CD4-positive, alpha-beta T cell treated with Interleukin-2 at 100 ng/mL for 4 hours (primary cell): ENCODE measurements around the gene HLA-DOA.

Experiments
- DNase-seq: peaks from one replicate; pipeline ENCODE4 v3.0.0-alpha.2; 2020; ENCODE audit warnings: low spot score

Gene HLA-DOA

GRCh38 chr6:33015798-33016197 is 6.4 kb upstream of the HLA-DOA start:
- DNase-seq: no peak

- DNase-seq: peak; percentile 86
Measured at GRCh38 chr6:33014841-33015634, 5.6 kb upstream of the HLA-DOA start.

GRCh38 chr6:33013608-33014007 is 4.2 kb upstream of the HLA-DOA start:
- no peak for DNase-seq

GRCh38 chr6:33010356-33010755 is 965 bp upstream of the HLA-DOA start:
- DNase-seq: no peak

GRCh38 chr6:33007831-33008400 is 1.5 kb downstream of the HLA-DOA start:
- DNase-seq: no peak

- DNase-seq: no peak
Measured at GRCh38 chr6:33004940-33005339, 4.5 kb downstream of the HLA-DOA start.

- no peak for DNase-seq
Measured at GRCh38 chr6:33001685-33002084, 7.7 kb downstream of the HLA-DOA start.

- DNase-seq: peak; percentile 33
Measured at GRCh38 chr6:33000055-33000454, 9.3 kb downstream of the HLA-DOA start.

- no peak for DNase-seq
Measured at GRCh38 chr6:32995448-32995847, 13.9 kb downstream of the HLA-DOA start.

- DNase-seq: no peak
Measured at GRCh38 chr6:32993363-32993973, 15.9 kb downstream of the HLA-DOA start.

GRCh38 chr6:32991972-32992371 is 17.4 kb downstream of the HLA-DOA start:
- no peak for DNase-seq

- no peak for DNase-seq
Measured at GRCh38 chr6:32989368-32989767, 20.0 kb downstream of the HLA-DOA start.

- DNase-seq: peak; percentile 90
Measured at GRCh38 chr6:32984622-32985389, 24.6 kb downstream of the HLA-DOA start.

- no peak for DNase-seq
Measured at GRCh38 chr6:32983964-32984621, 25.3 kb downstream of the HLA-DOA start.

- DNase-seq: no peak
Measured at GRCh38 chr6:32983493-32983848, 25.9 kb downstream of the HLA-DOA start.

GRCh38 chr6:32982702-32983492 is 26.5 kb downstream of the HLA-DOA start:
- DNase-seq: no peak

GRCh38 chr6:32982084-32982701 is 27.2 kb downstream of the HLA-DOA start:
- DNase-seq: no peak

- no peak for DNase-seq
Measured at GRCh38 chr6:32980488-32981038, 28.8 kb downstream of the HLA-DOA start.

- DNase-seq: no peak
Measured at GRCh38 chr6:32979720-32980487, 29.5 kb downstream of the HLA-DOA start.

- no peak for DNase-seq
Measured at GRCh38 chr6:32977953-32978324, 31.5 kb downstream of the HLA-DOA start.
